HK-2 (cell line): Measurements from ENCODE around the gene DNAJB12.
"Not testable (repeated sequence)": the region's sequence is repeated elsewhere in the genome, so short reads cannot be mapped to it uniquely, and the experiment has no call there.

Experiments
- DNase-seq: peaks from one replicate; pipeline ENCODE4 v3.0.0-alpha.2; 2018; ENCODE audit not compliant: unreplicated experiment

The DNAJB12 gene

GRCh38 chr10:72331575-72332422 is 22.9 kb downstream of the DNAJB12 start:
- DNase-seq: peak; percentile 100

DNA sequence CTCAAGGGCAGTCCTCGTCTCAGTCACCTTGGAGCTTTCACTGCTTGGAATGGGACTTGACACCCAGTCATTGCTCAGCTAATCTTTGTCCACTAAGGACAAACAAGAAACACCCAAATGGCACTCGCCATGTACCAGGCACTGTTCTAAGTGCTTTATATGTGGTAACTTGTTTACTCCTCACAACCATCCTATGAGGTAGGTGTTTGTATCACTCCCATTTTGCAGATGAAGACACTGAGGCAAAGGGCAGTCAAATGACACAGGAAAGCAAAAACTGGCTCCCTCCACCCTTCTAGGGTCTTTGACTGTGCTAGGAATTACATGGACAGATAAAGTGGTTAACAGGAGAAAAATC is 24.7 kb downstream of the DNAJB12 start:
- no peak for DNase-seq

- no peak for DNase-seq
Measured at GRCh38 chr10:72329290-72330068, 25.2 kb downstream of the DNAJB12 start.

DNA sequence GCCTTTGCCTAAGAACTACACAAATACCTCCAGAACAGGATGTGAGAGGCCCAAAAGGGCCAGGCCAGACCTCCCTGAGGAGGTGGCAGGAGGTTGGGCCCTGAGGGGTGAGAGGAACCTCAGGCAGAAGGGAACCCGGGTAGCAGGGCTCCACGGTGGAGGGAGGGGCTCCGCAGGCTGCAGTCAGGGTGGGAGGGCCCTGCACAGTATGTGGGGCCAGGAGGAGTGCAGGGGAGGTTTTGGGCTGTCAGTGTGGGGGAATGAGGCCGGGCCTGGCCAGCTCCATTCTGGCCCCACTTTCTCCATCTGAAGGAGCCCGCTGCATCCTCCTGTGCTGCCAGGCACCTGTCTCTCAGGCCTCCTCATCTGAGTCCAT is 25.9 kb downstream of the DNAJB12 start:
- no peak for DNase-seq

- DNase-seq: peak; percentile 86
Measured at GRCh38 chr10:72328045-72328828, 26.5 kb downstream of the DNAJB12 start.

GRCh38 chr10:72326665-72327603 is 27.8 kb downstream of the DNAJB12 start:
- DNase-seq: not testable (repeated sequence)

GRCh38 chr10:72325243-72326175 is 29.2 kb downstream of the DNAJB12 start:
- DNase-seq: not testable (repeated sequence)

- no peak for DNase-seq
Measured at GRCh38 chr10:72323771-72324191, 30.9 kb downstream of the DNAJB12 start.

DNA sequence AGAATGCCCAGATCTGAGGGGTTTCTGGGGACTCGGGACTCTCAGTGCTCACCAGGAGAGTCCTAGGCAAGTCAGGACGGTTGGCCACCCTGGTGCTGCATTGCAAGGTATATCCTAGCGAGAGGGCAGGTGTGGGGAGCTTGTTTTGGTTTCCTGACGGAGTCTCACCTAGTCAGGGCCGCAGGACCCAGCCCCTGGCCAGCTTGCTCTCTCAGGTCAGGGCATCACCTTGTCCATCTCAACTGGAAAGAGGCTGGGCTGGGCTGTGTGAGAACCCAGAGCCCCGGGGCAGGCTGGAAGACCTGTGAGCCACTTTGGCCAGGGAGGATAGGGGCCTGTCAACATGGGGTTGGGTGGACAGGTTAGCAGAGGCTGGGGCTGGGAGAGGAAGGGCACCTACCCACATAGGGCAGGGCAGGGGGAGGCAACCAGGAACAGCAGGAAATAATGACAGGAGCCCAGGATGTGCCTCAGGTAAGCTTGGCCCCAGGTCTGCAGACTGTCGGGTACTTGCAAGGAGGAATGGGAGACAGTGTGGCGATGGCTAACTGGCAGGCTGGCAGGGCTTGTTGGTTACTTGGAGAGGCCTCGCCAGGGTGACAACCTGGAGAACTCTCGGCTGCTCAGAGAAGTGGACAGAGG is 31.5 kb downstream of the DNAJB12 start:
- no peak for DNase-seq

GRCh38 chr10:72322280-72323058 is 32.2 kb downstream of the DNAJB12 start:
- DNase-seq: no peak

- DNase-seq: no peak
Measured at GRCh38 chr10:72322030-72322279, 32.8 kb downstream of the DNAJB12 start.

DNA sequence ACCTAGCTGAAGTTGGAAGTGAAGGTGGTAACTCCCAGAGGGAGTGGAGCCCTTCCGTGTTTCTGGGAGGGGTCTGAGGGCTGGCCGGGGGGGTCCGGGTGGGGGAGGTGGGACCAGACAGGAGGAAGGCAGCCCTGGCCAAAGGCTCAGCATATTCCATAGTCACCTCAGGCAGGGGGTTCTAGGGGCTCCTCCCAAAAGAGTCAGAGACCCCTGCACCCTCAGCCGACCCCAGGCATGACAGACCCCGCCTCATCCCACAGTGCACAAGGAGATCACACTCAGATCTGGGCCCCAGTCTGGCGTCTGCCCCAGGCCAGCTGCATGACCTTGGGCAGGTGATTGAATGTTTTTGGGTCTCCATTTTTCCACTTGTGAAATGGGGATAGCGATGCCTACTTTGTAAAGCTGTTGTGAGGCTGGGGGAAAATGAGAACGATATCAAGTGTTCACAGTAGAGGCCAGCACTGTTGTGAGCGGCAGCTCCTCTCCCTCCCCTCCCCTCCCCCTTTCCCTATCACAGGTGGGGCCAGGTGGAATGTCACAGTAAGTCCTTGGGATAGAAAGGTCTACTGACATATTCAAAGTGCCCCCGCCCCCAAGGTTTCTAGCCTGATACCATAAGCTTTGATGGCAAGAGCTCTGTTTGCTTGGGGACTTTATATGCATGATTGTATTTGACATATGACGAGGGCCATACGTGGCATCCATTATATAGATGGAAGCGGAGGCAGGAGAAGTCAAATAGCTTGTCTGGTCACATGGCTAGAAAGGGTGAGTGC is 33.3 kb downstream of the DNAJB12 start:
- DNase-seq: no peak

GRCh38 chr10:72320676-72321247 is 34.0 kb downstream of the DNAJB12 start:
- DNase-seq: peak; percentile 94

DNA sequence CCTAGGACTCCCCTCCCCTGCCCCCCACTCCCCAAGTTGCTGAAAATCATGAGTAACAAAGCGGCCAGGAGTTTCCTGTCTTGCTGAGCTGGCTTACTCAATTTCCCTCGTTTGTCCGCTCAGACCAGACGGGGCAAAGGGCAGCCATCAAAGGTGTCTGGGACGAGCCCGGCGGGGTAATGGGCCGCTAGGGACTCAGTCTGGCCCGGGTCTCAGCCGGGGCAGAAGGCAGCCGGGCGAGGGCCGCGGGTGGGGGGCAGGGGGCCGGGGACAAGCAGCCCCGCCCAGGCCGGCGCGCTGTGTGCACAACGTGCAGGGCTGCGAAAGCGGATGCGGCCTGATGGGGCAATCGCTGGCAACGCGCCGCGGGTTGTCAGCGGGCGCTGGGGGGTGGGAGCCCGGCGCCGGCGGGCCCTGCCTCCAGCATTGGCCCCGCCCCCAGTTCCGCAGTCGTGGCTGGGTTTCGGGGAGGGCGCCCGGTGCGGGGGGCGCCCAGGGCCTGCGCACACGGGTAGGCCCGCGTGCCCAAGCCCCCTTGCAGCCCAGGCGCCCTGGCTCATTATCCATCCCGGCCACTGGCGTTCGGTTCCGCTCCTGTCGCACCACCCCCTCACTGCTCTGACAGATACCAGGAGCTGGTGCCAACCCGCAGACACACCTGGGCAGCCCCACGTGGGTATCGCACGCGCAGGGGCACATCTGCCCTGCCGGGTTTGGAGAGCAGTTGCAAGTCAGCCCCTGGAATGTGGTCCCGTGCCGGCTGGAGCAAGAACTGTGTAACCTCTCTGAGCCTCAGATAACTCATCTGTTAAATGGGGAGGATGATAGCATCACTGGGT is 35.1 kb downstream of the DNAJB12 start:
- DNase-seq: peak; percentile 95

DNA sequence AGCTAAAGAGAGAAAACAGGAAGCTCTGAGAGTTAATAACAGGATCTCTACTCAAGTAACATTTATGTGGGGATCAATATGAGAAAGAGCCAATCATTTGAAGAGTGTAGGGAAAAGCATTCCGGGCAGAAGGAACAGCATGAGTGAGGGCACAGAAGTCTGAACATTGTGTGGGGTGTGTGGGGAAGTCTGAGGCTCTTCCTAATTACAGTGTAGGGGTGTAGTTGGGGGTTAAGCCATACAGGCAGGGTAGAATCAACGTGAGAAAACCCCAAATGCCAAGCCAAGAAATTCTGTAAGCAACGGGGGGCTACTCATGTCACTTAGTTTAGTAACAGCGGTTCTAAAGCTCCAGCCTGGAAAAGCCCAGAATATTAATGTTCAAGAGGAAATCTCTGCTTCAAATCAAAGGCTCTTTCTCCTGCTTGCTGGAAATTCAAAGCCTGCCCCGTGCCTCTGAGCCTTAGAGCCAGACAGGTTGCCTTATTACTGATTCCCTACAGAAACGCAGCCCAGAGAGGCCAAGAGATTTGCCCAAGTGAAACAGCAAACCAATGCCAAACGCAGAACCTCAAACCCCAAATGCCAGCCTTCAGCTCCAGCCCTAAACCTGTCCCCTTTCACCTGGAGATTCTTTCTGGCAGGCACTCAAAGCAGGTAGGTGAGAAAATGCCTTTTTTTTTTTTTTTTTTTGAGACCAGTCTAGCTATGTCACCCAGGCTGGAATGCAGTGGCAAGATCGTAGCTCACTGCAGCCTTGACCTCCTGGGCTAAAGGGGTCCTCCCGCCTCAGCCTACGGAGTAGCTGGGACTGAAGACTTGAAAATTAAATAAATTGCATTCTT is 36.1 kb downstream of the DNAJB12 start:
- no peak for DNase-seq
